Adrenal gland (tissue), 5 donors: Measurements from ENCODE around the gene ATG4B.

Experiments used
- CTCF ChIP-seq, 6 experiments: fragments of 450-650 bp in 4 of 6; fragments of 200-600 bp in 2 of 6; sonication (generic) in 1 of 6; IDR thresholded peaks; 1 replicate in 5 of 6; 2 replicates in 1 of 6; pipeline versions ENCODE4 v1.5.1 to v1.8.0; 2016 to 2021; ENCODE audit warnings: antibody characterized with exemption in 6 of 6, mild to moderate bottlenecking in 2 of 6, moderate library complexity in 1 of 6
- POLR2A ChIP-seq, 2 donors: fragments of 450-650 bp; IDR thresholded peaks; one replicate each; pipeline ENCODE4 v1.6.1; 2017; ENCODE audit warnings: antibody characterized with exemption in 2 of 2, mild to moderate bottlenecking in 2 of 2, moderate library complexity in 1 of 2
- donor health status: DM: no; HTN: no; CAD: no.

- TF ChIP-seq POLR2A (IDR thresholded peaks at IDR 0.05), result no peak
- TF ChIP-seq CTCF (IDR thresholded peaks at IDR 0.05), result no peak
Measured at GRCh38 chr2:241641631-241642030, 4.1 kb downstream of the ATG4B start.
